Measurements from ENCODE around the gene PPARG.

DNA sequence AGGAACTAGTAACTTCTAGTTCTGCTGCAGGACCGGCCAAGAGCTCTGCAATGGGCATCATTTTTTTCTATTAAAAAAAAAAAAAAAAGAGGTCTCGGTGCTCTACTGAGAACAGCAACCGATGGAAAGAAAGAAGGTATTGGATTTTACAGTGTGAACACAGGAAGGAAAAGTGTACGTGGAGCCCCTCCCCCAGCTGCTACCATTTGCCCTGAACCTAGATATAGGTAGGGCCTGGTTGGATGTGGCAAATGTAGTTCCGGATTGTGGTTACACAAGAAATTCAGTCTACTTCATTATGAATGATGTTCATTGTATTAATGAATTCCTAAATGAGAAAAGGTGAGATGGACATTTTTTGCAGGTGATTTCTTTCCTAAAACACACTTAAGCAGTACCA is 17.9 kb upstream of the PPARG start:
- TF ChIP-seq, protein P1, sequence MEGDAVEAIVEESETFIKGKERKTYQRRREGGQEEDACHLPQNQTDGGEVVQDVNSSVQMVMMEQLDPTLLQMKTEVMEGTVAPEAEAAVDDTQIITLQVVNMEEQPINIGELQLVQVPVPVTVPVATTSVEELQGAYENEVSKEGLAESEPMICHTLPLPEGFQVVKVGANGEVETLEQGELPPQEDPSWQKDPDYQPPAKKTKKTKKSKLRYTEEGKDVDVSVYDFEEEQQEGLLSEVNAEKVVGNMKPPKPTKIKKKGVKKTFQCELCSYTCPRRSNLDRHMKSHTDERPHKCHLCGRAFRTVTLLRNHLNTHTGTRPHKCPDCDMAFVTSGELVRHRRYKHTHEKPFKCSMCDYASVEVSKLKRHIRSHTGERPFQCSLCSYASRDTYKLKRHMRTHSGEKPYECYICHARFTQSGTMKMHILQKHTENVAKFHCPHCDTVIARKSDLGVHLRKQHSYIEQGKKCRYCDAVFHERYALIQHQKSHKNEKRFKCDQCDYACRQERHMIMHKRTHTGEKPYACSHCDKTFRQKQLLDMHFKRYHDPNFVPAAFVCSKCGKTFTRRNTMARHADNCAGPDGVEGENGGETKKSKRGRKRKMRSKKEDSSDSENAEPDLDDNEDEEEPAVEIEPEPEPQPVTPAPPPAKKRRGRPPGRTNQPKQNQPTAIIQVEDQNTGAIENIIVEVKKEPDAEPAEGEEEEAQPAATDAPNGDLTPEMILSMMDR (conservative IDR thresholded peaks at IDR 0.05), result no peak
- no peak for TF ChIP-seq EZH2 (IDR thresholded peaks at IDR 0.05; ENCODE audit: low read depth)
